Endothelial cell of umbilical vein (primary cell): ENCODE results near the gene PLCB4. TPM values are rescaled to one million over a fixed set of nuclear protein-coding genes. Genes with fewer than 3 reads are reported as not detected.

Experiments
- BruUV-seq: library from RNA; stranded (reverse); fragments of 400-500 nt; replicated peaks from 2 replicates; lab custom pipeline; 2021; lab: Mats Ljungman, UMichigan
- CTCF ChIA-PET: fragments of 300-600, 350-600 bp; sonication (Branson Sonifier 250); formaldehyde crosslinking; loops from one replicate; lab custom pipeline; 2021; ENCODE audit warnings: antibody characterized with exemption, inconsistent platforms; lab: Charles Lee
- POLR2A ChIA-PET: fragments of 300-600, 350-600 bp; sonication (Branson Sonifier 250); formaldehyde crosslinking; loops from one replicate; lab custom pipeline; 2021; ENCODE audit warnings: antibody characterized with exemption, inconsistent platforms; lab: Charles Lee
- DNase-seq: peaks from one replicate; pipeline ENCODE4 v3.0.0-alpha.2; 2011; ENCODE audit warnings: low read depth, low spot score
- FAIRE-seq: peaks from 2 replicates; lab custom pipeline; 2011; peaks lifted over from hg19 to GRCh38; lab: Jason Lieb, UNC
- H2AFZ ChIP-seq: 2 replicates; pipeline ENCODE4 v1.6.0; 2012; ENCODE audit warnings: low read depth, low read length, control low read depth, inconsistent platforms
- H3K27ac ChIP-seq: 2 replicates; pipeline ENCODE4 v1.5.1; 2011; ENCODE audit warnings: low read depth, mild to moderate bottlenecking, control low read depth, low read length, moderate library complexity; ENCODE audit not compliant: insufficient read depth
- H3K27me3 ChIP-seq, 2 experiments: 2 replicates each; pipeline versions ENCODE4 v1.6.0 to v1.6.1; 2011; ENCODE audit warnings: low read length in 2 of 2, mixed read lengths in 1 of 2; ENCODE audit not compliant: control insufficient read depth in 2 of 2, insufficient read depth in 2 of 2
- H3K36me3 ChIP-seq, 2 experiments: 2 replicates in 1 of 2; 3 replicates in 1 of 2; pipeline ENCODE4 v1.5.1; 2011; ENCODE audit warnings: low read length in 2 of 2, mild to moderate bottlenecking in 1 of 2, moderate library complexity in 1 of 2; ENCODE audit not compliant: control insufficient read depth in 2 of 2, insufficient read depth in 2 of 2; ENCODE audit errors: extremely low read depth in 1 of 2
- H3K4me1 ChIP-seq: 3 replicates; pipeline ENCODE4 v1.5.1; 2011; ENCODE audit warnings: mild to moderate bottlenecking, low read length; ENCODE audit not compliant: control insufficient read depth, insufficient read depth; ENCODE audit errors: extremely low read depth
- H3K4me2 ChIP-seq: 2 replicates; pipeline ENCODE4 v1.6.1; 2011; ENCODE audit warnings: low read length, control low read depth, mixed read lengths; ENCODE audit not compliant: insufficient read depth
- H3K4me3 ChIP-seq, 3 experiments: fragments of 200-600 bp in 1 of 3; sonication (generic), shearing (Covaris generic) in 1 of 3; replicated peaks in 1 of 3; 2 replicates each; pipeline ENCODE4 v1.5.1; 2011 to 2016; ENCODE audit warnings: control low read depth in 3 of 3, low read length in 3 of 3, mild to moderate bottlenecking in 2 of 3, inconsistent platforms in 1 of 3, low read depth in 1 of 3, moderate library complexity in 1 of 3; ENCODE audit not compliant: insufficient read depth in 1 of 3
- H3K79me2 ChIP-seq: 2 replicates; pipeline ENCODE4 v1.6.0; 2012; ENCODE audit warnings: low read length, inconsistent platforms; ENCODE audit not compliant: control insufficient read depth, insufficient read depth
- H3K9ac ChIP-seq: replicated peaks from 2 replicates; pipeline ENCODE3; 2011; ENCODE audit warnings: low read length, control low read depth; ENCODE audit not compliant: insufficient read depth; ENCODE audit errors: extremely low read depth
- H3K9me1 ChIP-seq: replicated peaks from 3 replicates; pipeline ENCODE4 v1.6.0; 2011; ENCODE audit warnings: mild to moderate bottlenecking, low read length; ENCODE audit not compliant: control insufficient read depth, insufficient read depth; ENCODE audit errors: extremely low read depth
- H3K9me3 ChIP-seq: replicated peaks from 2 replicates; pipeline ENCODE4 v1.5.1; 2012; ENCODE audit warnings: low read length, inconsistent platforms; ENCODE audit not compliant: control insufficient read depth, insufficient read depth
- H4K20me1 ChIP-seq: replicated peaks from 2 replicates; pipeline ENCODE3; 2011; ENCODE audit warnings: mild to moderate bottlenecking, low read length; ENCODE audit not compliant: control insufficient read depth, insufficient read depth; ENCODE audit errors: extremely low read depth
- EZH2 ChIP-seq: IDR thresholded peaks from 2 replicates; pipeline ENCODE4 v1.6.1; 2012; ENCODE audit warnings: borderline replicate concordance, low read depth, mild to moderate bottlenecking, moderate library complexity, low read length, inconsistent platforms; ENCODE audit not compliant: severe bottlenecking
- FOS ChIP-seq: IDR thresholded peaks from 2 replicates; pipeline ENCODE4 v1.6.1; 2011; ENCODE audit warnings: mild to moderate bottlenecking, low read length, moderate library complexity, borderline replicate concordance; ENCODE audit not compliant: insufficient read depth
- GATA2 ChIP-seq: IDR thresholded peaks from 2 replicates; pipeline ENCODE4 v1.7.0; 2011; ENCODE audit warnings: low read depth, mild to moderate bottlenecking, moderate library complexity, mixed read lengths, low read length; ENCODE audit not compliant: insufficient read length, insufficient read depth
- JUN ChIP-seq: IDR thresholded peaks from 2 replicates; pipeline ENCODE4 v1.6.1; 2011; ENCODE audit warnings: borderline replicate concordance, low read depth; ENCODE audit not compliant: insufficient read length, insufficient read depth
- MAX ChIP-seq: IDR thresholded peaks from 2 replicates; pipeline ENCODE4 v1.6.1; 2011; ENCODE audit not compliant: insufficient read depth, insufficient read length
- MYC ChIP-seq: IDR thresholded peaks from one replicate; pipeline ENCODE4 v1.6.1; 2011; ENCODE audit warnings: mild to moderate bottlenecking, low read depth, low read length
- POLR2A ChIP-seq: IDR thresholded peaks from 2 replicates; pipeline ENCODE4 v1.6.1; 2012; ENCODE audit warnings: low read depth, mild to moderate bottlenecking, control low read depth, low read length
- dilution Hi-C: fragments of 300-500 bp; cut with MboI; formaldehyde crosslinking; loops from one replicate; pipeline ENCODE4 v1.15.0; 2019; ENCODE audit warnings: low sequenced_read_pairs; ENCODE audit not compliant: extremely low pct_ligation_motif_present
- intact Hi-C: fragments of 100-400 bp; cut with micrococcal nuclease; formaldehyde crosslinking; loops from one replicate; pipeline ENCODE4 v1.10.0; 2022
- polyA plus RNA-seq, 4 experiments: library from polyadenylated mRNA; depleted of rRNA in 3 of 4; stranded (reverse) in 3 of 4; unstranded in 1 of 4; fragments of >200 nt; gene quantifications; 2 replicates each; pipeline versions ENCODE4 v1.2.1 to v1.2.3, GENCODE V29; 2011 to 2012; ENCODE audit warnings: missing spikeins in 1 of 4
- total RNA-seq: library from RNA; stranded (reverse); gene quantifications from 2 replicates; pipeline ENCODE4 v1.2.3, GENCODE V29; 2021

PLCB4 gene
- total and polyA plus RNA-seq, 2 donors (not counting 3 experiments of a cell fraction or from before 2014, with no cell fraction given): 0.37 to 1.7 TPM

- Histone ChIP-seq H2AFZ (peak overlapping the region; percentile 33), H3K9ac (no peak overlapping the region), H3K9me3 (no peaks in the 10 kb centered on the region), H3K9me1 (no peaks in the 10 kb centered on the region), H3K79me2 (no peaks in the 10 kb centered on the region), H4K20me1 (no peaks in the 10 kb centered on the region), H3K4me1 (peaks cover 3% of the 10 kb centered on the region), H3K36me3 (no peaks in the 10 kb centered on the region), H3K4me2 (no peak overlapping the region), H3K27ac (peak overlapping the region; percentile 5), H3K27me3 (no peaks in the 10 kb centered on the region), H3K4me3 (no peak overlapping the region)
- TF ChIP-seq POLR2A (no peak), FOS (peak; percentile 48), EZH2 (no peak), MYC (no peak), JUN (peak; percentile 33)
- DNase-seq: peak; percentile 42
- CTCF ChIA-PET: no interaction called here
- no peak for FAIRE-seq
- intact Hi-C loops (no loop called here), dilution Hi-C loops (no loop called here)
- POLR2A ChIA-PET: no interaction called here
- no TSS peak for BruUV-seq
These were observed 116.6 kb downstream of the PLCB4 start for GRCh38 chr20:9185511-9185910.

GRCh38 chr20:9186396-9186795, 117.5 kb downstream of the PLCB4 start:
- peaks cover 3% of the 10 kb centered on the region for H3K4me1 ChIP-seq
- H3K27me3 ChIP-seq: no peaks in the 10 kb centered on the region
- no peaks in the 10 kb centered on the region for H3K9me3 ChIP-seq
- no peak for DNase-seq
- H3K9me1 ChIP-seq: no peaks in the 10 kb centered on the region
- no TSS peak for BruUV-seq
- no peak overlapping the region for H3K4me3 ChIP-seq
- peak overlapping the region; percentile 75 for H2AFZ ChIP-seq
- TF ChIP-seq EZH2 (no peak), JUN (no peak), FOS (no peak), MAX (no peak), MYC (no peak), GATA2 (no peak)
- CTCF ChIA-PET: no interaction called here
- dilution Hi-C loops: no loop called here
- no peak overlapping the region for H3K27ac ChIP-seq
- H4K20me1 ChIP-seq: no peaks in the 10 kb centered on the region
- no peaks in the 10 kb centered on the region for H3K36me3 ChIP-seq
- no peak overlapping the region for H3K9ac ChIP-seq
- H3K4me2 ChIP-seq: no peak overlapping the region
- FAIRE-seq: no peak
- POLR2A ChIA-PET: no interaction called here
- intact Hi-C loops: no loop called here
- no peaks in the 10 kb centered on the region for H3K79me2 ChIP-seq
